ENCODE measurements around the gene SOCS3. TPM values are rescaled to one million over a fixed set of nuclear protein-coding genes. Genes with fewer than 3 reads are reported as not detected.
A peak's percentile ranks its signal among the peaks of the same experiment; 100 is the strongest.

SOCS3 gene
- total and polyA plus RNA-seq, 2 experiments from 2014 or later, result 13.2 to 32.9 TPM

DNA sequence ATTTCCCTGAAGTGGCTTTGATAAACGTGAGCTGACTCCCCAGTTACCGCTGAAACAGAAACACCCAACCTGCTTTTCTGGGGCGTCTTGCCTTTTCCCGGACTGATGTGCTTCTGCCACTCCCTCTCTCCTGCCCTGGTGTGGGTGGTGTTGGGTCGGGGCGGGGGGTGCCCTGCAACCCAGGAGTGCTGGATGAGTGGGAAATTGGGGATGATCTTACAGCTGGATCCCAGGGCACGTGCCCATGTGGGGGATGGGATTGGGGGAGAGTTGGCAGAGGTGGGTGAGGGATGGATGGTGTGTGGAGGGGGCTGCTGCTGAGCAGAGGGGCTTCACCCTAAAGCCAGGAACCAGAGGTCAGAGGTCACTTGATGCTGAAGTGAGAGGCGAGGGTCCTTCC lies 47.0 kb upstream of the SOCS3 start:
- Histone ChIP-seq H3K9me2 (ENCODE audit: insufficient read depth) (no peaks in the 10 kb centered on the region), H3K79me2 (replicated peaks; ENCODE audit: insufficient read depth) (peaks cover 78% of the 10 kb centered on the region), H3F3A (replicated peaks; ENCODE audit: low read depth) (peaks cover 8% of the 10 kb centered on the region; the same call in 1 of the 2 replicates), H3K4me1 (ENCODE audit: insufficient read depth) (0 out of 2 replicates have a peak, but pooled peaks cover 3% of the 10 kb centered on the region), H4K20me1 (replicated peaks; ENCODE audit: insufficient read depth) (peaks cover 21% of the 10 kb centered on the region), H3K4me3 (no peak overlapping the region), H3K27ac (ENCODE audit: low read depth) (peak overlapping the region; percentile 32; the same call in 1 of the 2 replicates), H3K36me3 (ENCODE audit: insufficient read depth) (peaks cover 18% of the 10 kb centered on the region), H3K27me3 (ENCODE audit: insufficient read depth) (no peaks in the 10 kb centered on the region), H3K4me2 (no peak overlapping the region), H2AFZ (no peak overlapping the region)
- H3K27ac Mint-ChIP-seq, result no peak overlapping the region
- DNase-seq (ENCODE audit: low spot score), result no peak
- no peak overlapping the region for H3K4me3 Mint-ChIP-seq
- H3K27me3 Mint-ChIP-seq (ENCODE audit: insufficient read depth, low read depth, poor library complexity), result peaks cover 17% of the 10 kb centered on the region
- H3K9me3 Mint-ChIP-seq, result no peaks in the 10 kb centered on the region
- H3K36me3 Mint-ChIP-seq (ENCODE audit: low read depth), result peaks cover 43% of the 10 kb centered on the region
- peaks cover 22% of the 10 kb centered on the region for H3K4me1 Mint-ChIP-seq
- ATAC-seq, result no peak
- TF ChIP-seq ZNF331 (CRISPR knock-in tag; IDR thresholded peaks at IDR 0.05; ENCODE audit: low read depth), result no peak
- no peak for TF ChIP-seq STAT1 (IDR thresholded peaks at IDR 0.05; ENCODE audit: unreplicated experiment)
- no peak for TF ChIP-seq EZH2 (IDR thresholded peaks at IDR 0.05; ENCODE audit: low read depth, unreplicated experiment)
- TF ChIP-seq POLR2AphosphoS5 (IDR thresholded peaks at IDR 0.05; ENCODE audit: low read depth), result no peak
- no peak for TF ChIP-seq ZNF114 (CRISPR knock-in tag; IDR thresholded peaks at IDR 0.05)
- no peak for TF ChIP-seq JUNB (IDR thresholded peaks at IDR 0.05; ENCODE audit: unreplicated experiment)
- TF ChIP-seq, protein P1, sequence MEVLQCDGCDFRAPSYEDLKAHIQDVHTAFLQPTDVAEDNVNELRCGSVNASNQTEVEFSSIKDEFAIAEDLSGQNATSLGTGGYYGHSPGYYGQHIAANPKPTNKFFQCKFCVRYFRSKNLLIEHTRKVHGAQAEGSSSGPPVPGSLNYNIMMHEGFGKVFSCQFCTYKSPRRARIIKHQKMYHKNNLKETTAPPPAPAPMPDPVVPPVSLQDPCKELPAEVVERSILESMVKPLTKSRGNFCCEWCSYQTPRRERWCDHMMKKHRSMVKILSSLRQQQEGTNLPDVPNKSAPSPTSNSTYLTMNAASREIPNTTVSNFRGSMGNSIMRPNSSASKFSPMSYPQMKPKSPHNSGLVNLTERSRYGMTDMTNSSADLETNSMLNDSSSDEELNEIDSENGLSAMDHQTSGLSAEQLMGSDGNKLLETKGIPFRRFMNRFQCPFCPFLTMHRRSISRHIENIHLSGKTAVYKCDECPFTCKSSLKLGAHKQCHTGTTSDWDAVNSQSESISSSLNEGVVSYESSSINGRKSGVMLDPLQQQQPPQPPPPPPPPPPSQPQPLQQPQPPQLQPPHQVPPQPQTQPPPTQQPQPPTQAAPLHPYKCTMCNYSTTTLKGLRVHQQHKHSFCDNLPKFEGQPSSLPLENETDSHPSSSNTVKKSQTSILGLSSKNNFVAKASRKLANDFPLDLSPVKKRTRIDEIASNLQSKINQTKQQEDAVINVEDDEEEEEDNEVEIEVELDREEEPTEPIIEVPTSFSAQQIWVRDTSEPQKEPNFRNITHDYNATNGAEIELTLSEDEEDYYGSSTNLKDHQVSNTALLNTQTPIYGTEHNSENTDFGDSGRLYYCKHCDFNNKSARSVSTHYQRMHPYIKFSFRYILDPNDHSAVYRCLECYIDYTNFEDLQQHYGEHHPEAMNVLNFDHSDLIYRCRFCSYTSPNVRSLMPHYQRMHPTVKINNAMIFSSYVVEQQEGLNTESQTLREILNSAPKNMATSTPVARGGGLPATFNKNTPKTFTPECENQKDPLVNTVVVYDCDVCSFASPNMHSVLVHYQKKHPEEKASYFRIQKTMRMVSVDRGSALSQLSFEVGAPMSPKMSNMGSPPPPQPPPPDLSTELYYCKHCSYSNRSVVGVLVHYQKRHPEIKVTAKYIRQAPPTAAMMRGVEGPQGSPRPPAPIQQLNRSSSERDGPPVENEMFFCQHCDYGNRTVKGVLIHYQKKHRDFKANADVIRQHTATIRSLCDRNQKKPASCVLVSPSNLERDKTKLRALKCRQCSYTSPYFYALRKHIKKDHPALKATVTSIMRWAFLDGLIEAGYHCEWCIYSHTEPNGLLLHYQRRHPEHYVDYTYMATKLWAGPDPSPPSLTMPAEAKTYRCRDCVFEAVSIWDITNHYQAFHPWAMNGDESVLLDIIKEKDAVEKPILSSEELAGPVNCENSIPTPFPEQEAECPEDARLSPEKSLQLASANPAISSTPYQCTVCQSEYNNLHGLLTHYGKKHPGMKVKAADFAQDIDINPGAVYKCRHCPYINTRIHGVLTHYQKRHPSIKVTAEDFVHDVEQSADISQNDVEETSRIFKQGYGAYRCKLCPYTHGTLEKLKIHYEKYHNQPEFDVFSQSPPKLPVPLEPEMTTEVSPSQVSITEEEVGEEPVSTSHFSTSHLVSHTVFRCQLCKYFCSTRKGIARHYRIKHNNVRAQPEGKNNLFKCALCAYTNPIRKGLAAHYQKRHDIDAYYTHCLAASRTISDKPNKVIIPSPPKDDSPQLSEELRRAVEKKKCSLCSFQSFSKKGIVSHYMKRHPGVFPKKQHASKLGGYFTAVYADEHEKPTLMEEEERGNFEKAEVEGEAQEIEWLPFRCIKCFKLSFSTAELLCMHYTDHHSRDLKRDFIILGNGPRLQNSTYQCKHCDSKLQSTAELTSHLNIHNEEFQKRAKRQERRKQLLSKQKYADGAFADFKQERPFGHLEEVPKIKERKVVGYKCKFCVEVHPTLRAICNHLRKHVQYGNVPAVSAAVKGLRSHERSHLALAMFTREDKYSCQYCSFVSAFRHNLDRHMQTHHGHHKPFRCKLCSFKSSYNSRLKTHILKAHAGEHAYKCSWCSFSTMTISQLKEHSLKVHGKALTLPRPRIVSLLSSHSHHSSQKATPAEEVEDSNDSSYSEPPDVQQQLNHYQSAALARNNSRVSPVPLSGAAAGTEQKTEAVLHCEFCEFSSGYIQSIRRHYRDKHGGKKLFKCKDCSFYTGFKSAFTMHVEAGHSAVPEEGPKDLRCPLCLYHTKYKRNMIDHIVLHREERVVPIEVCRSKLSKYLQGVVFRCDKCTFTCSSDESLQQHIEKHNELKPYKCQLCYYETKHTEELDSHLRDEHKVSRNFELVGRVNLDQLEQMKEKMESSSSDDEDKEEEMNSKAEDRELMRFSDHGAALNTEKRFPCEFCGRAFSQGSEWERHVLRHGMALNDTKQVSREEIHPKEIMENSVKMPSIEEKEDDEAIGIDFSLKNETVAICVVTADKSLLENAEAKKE (CRISPR knock-in tag; IDR thresholded peaks at IDR 0.05), result no peak

DNA sequence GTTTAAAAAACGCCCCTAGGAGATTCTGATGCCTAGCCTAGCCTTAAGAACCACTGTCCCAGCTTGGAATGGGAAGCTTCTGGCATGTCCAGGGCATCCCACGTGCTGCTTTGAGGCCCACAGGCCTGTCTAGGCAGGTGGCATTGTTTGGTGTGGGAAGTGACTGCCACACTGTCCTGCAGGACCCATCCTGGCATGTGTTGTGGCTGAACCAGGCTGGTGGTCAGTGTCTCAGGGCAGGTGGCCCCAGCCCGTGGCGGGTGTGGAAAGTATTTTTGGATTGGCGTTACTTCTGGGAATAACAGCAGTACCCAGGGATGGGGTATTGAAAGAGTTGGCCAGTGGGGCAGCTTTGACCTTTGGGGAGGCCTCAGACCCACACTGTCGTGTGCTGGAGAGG lies 46.5 kb upstream of the SOCS3 start:
- H3K27me3 ChIP-seq (ENCODE audit: insufficient read depth), result no peaks in the 10 kb centered on the region
- no peak for ATAC-seq
- H3K4me1 Mint-ChIP-seq, result peaks cover 22% of the 10 kb centered on the region
- H3K36me3 ChIP-seq (ENCODE audit: insufficient read depth), result peaks cover 18% of the 10 kb centered on the region
- H3K27ac Mint-ChIP-seq, result no peak overlapping the region
- H3K27ac ChIP-seq (ENCODE audit: low read depth), result no peak overlapping the region
- no peaks in the 10 kb centered on the region for H3K9me2 ChIP-seq (ENCODE audit: insufficient read depth)
- no peak overlapping the region for H3K4me2 ChIP-seq
- H3K4me1 ChIP-seq (ENCODE audit: insufficient read depth), result 0 out of 2 replicates have a peak, but pooled peaks cover 3% of the 10 kb centered on the region
- H3K36me3 Mint-ChIP-seq (ENCODE audit: low read depth), result peaks cover 49% of the 10 kb centered on the region
- peaks cover 76% of the 10 kb centered on the region for H3K79me2 ChIP-seq (replicated peaks; ENCODE audit: insufficient read depth)
- H3K27me3 Mint-ChIP-seq (ENCODE audit: insufficient read depth, low read depth, poor library complexity), result peaks cover 17% of the 10 kb centered on the region
- H3K9me3 Mint-ChIP-seq, result no peaks in the 10 kb centered on the region
- no peak for DNase-seq (ENCODE audit: low spot score)
- H4K20me1 ChIP-seq (replicated peaks; ENCODE audit: insufficient read depth), result peaks cover 20% of the 10 kb centered on the region
- H3F3A ChIP-seq (replicated peaks; ENCODE audit: low read depth), result 0 out of 2 replicates have a peak, but pooled peaks cover 8% of the 10 kb centered on the region
- H3K4me3 Mint-ChIP-seq, result no peak overlapping the region
- no peak overlapping the region for H3K4me3 ChIP-seq
- H2AFZ ChIP-seq, result no peak overlapping the region
- TF ChIP-seq NANOG (IDR thresholded peaks at IDR 0.05; ENCODE audit: borderline replicate concordance) (no peak), EZH2 (IDR thresholded peaks at IDR 0.05; ENCODE audit: low read depth, unreplicated experiment) (no peak), EZH2phosphoT487 (IDR thresholded peaks at IDR 0.05; ENCODE audit: unreplicated experiment) (no peak), ZNF331 (CRISPR knock-in tag; IDR thresholded peaks at IDR 0.05; ENCODE audit: low read depth) (no peak), CREB1 (CRISPR knock-in tag; IDR thresholded peaks at IDR 0.05; ENCODE audit: low read depth) (no peak), JUNB (IDR thresholded peaks at IDR 0.05; ENCODE audit: unreplicated experiment) (no peak), ZNF114 (CRISPR knock-in tag; IDR thresholded peaks at IDR 0.05) (no peak)
- TF ChIP-seq, protein P2, sequence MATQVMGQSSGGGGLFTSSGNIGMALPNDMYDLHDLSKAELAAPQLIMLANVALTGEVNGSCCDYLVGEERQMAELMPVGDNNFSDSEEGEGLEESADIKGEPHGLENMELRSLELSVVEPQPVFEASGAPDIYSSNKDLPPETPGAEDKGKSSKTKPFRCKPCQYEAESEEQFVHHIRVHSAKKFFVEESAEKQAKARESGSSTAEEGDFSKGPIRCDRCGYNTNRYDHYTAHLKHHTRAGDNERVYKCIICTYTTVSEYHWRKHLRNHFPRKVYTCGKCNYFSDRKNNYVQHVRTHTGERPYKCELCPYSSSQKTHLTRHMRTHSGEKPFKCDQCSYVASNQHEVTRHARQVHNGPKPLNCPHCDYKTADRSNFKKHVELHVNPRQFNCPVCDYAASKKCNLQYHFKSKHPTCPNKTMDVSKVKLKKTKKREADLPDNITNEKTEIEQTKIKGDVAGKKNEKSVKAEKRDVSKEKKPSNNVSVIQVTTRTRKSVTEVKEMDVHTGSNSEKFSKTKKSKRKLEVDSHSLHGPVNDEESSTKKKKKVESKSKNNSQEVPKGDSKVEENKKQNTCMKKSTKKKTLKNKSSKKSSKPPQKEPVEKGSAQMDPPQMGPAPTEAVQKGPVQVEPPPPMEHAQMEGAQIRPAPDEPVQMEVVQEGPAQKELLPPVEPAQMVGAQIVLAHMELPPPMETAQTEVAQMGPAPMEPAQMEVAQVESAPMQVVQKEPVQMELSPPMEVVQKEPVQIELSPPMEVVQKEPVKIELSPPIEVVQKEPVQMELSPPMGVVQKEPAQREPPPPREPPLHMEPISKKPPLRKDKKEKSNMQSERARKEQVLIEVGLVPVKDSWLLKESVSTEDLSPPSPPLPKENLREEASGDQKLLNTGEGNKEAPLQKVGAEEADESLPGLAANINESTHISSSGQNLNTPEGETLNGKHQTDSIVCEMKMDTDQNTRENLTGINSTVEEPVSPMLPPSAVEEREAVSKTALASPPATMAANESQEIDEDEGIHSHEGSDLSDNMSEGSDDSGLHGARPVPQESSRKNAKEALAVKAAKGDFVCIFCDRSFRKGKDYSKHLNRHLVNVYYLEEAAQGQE (IDR thresholded peaks at IDR 0.05; ENCODE audit: unreplicated experiment), result no peak
